Nucleus accumbens (tissue), 56 donors: ENCODE results near the gene UROS.
A peak's percentile ranks its signal among the peaks of the same experiment; 100 is the strongest.

ENCODE experiments used
- DNase-seq, 56 donors: peaks; one replicate each; lab custom pipeline; 2025; lab: John Stamatoyannopoulos, UW

UROS gene

DNA sequence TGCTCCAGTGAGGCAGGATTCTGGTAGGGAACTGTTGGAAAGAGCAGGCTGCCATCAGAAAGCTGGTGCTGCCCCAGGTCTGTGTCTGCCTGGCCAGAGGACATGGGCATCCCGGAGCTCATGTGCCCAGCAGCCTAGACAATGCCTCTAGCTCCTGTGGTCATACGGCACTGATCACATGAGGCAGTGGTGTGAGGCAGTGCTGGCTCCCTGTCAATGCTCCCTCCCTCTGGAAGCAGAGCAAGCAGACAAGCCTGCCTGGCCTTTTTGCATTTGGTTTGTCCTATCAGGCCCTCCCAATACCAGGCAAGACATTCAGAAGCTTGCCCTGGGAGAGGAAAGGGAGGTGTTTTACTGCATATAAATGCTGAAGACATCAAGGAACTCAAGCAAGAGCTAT lies 27.9 kb downstream of the UROS start:
- DNase-seq: peak in 54 of 56 donors; percentile 7 to 92 (median 72)

DNA sequence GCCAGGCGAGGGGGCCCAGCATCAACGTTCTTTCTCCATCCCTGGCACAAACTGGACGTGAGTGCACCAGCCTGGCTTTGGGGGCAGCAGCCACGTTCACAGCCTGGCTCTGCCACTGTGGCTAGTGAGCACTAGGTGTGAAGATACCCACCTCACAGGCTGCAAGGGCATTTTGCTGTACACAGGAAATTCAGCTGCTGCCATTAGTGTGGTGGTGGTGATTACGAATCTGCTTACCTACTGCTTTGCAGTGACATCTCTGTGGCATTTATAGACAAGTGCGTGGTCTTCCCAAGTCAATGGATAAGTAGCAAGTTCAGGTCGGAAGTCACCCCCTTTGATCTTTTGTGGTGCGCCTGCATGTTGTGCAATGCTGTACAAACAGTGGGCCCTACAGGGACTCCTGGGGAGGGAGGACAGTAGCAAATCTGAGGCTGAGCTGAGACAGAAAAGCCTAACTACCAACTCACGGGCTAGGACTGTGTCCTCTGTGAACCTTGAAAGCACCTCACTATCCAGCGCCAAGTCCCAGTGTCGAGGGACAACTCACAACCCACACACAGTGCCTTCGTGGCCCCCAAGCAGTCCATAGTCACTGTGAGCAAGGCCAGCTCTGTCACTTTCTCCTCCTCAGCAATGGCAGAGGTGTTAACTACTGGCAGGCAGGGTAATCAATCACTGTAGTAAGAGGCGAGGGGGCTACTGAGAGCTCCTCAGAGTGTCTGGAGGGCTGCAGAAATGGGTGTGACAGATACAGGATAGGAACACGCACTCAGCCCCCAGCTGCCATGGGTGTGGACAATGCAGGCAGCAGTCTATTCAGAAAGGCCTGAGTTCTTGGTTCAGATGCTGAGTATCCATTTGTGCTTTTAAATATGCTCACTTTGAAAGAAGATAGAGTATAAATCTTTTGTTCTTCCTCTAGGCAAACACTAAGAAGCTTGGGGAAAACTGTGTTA lies 30.4 kb downstream of the UROS start:
- no peak for DNase-seq

DNA sequence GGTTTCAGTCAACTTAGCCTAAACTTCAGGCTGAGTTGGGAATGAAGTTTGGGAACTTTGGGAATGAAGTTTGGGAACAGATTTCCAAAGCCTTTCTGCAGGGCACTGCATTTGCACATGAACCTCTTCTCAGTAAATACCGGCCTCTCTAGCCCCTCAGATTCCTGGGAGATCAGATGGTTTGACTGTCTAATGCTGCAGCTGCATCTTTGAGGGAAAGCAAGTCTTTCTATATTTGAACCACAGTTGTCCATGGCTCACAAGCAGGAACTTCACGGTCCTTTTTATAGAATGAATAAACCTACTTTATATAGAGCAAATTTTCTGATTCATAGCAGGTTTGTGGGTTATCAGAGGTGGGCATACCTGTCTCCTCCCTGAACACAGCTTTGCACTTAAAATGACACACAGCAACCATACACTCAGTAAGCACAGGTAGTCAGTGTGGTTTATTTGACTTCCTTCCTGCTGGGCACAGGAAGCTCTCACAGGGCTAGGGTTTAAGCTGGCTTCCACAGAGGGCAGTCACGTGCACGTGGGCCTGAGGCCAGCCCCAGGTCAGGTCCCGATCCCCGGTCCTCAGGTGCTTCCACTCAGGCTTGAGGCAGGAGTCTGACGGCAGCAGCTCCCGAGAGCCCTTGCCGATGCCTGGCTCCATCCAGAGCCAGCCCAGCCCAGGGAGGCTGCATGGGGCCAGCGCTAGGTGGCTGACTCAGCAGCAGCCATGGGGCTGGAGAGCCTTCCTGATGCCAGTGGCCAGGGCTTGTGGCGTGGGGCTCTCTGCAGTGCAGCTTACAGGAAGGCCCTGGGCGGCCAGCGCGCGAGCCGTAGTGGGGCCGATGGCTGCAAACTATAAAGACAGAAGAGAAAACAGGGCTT lies 34.7 kb downstream of the UROS start:
- DNase-seq: no peak

DNA sequence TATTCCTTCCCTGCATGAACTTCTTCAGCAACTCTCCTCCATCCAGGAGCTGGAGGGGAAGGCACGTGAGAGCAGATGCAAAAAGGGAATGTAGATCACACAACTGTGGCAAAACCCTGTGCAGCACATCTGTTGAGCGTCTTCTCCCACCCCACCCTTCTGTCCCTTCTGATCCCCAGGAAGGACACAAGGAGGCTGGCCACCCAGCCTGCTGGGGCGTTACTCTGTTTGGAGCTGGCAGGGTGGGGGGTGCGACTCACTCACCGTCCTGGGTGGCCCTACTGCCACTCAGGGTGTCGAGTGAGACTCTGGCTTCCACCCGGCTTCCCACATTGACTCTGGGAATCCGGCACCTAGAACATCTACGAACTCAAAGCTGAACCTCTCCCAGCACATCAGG lies 37.3 kb downstream of the UROS start:
- no peak for DNase-seq

DNA sequence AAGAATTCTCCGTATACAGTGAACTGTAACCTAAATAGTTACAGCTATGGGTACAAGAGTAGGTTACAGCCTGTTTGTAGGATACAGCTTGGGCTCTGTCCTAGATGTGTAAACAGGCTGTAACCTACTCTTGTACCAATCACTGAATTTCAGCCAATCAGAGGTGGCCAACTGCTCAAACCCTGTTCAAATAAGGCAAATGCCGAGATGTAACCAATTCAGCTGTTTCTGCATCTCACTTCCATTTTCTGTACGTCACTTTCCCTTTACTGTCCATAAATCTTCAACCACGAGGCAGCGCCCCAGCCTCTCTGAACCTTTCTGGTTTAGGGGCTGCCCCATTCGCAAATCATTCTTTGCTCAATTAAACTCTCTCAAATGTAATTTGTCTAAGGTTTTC lies 39.1 kb downstream of the UROS start:
- DNase-seq: no peak

DNA sequence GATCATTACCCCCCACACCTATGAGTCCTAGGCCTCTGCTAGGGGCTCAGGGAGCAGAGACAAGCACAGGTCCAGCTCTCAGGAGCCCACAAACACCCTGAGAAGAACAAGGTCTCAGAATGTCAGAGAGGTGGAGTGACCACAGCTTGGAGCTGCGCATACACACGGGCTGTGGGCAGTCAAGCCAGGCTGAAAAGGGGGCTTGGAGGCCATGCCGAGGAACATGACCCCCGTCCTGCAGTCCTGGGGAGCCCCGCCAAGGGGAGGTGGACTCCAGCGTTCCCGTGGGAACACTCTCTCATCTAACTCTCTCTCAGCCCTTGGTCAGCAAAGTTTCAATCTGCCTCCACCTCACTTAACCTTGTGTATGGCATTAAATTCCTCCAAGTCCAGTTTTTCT lies 39.6 kb downstream of the UROS start:
- no peak for DNase-seq

DNA sequence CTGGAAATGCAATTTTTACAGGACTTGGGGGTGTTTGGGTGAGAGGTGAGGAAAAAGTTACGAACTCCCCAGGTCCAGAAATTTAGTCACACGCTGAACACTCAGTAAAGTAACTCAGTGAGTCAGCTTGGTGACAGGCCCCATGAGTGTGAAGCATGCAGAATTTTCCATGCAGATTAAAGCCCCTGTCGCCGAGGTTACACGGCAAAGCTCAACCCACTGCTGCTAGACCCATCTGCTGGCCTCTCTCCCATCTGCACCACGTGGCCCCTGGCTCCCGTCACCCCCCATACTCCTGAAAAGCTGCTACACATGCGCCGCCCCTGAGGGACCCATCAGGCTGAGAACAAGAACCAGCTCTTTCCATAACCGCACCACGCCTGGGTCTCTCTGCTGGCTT lies 40.4 kb downstream of the UROS start:
- no peak for DNase-seq

DNA sequence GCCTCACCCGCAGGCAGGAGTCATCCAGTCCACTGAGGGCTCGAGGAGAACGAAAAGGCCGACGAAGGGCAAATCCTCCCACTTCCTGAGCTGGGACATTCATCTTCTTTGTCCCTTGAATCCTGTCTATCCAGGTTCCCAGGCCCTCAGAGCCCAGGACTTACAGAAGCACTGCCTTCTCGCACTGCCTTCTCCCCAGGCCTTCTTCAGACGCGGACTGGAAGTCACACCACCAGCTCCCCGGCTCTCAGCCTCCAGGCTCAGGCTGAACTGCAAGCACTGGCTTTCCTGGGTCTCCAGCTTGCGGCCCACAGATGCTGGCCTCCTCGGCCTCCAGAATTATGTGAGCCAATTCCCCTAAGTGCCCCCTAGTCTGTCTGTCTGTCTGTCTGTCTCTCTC lies 41.0 kb downstream of the UROS start:
- no peak for DNase-seq

DNA sequence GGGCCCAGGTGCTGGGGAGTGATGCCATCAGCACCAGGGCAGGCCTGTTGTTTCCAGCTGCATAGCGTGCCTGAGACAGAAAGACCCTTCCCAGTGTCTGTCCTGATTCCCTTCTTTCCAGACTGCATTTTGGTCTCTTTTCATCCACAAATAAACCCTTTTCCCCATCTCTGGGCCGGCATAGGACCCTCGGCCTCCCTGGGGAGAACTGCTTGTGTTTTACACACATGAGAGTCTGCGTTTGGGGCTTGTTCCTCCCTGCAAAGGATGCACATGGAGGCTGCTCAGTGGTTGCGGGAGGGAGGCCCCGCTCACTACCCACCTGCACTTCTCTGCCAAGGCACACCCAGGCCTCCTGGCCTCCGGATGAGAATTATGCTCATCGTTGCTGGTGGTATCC lies 41.7 kb downstream of the UROS start:
- no peak for DNase-seq

DNA sequence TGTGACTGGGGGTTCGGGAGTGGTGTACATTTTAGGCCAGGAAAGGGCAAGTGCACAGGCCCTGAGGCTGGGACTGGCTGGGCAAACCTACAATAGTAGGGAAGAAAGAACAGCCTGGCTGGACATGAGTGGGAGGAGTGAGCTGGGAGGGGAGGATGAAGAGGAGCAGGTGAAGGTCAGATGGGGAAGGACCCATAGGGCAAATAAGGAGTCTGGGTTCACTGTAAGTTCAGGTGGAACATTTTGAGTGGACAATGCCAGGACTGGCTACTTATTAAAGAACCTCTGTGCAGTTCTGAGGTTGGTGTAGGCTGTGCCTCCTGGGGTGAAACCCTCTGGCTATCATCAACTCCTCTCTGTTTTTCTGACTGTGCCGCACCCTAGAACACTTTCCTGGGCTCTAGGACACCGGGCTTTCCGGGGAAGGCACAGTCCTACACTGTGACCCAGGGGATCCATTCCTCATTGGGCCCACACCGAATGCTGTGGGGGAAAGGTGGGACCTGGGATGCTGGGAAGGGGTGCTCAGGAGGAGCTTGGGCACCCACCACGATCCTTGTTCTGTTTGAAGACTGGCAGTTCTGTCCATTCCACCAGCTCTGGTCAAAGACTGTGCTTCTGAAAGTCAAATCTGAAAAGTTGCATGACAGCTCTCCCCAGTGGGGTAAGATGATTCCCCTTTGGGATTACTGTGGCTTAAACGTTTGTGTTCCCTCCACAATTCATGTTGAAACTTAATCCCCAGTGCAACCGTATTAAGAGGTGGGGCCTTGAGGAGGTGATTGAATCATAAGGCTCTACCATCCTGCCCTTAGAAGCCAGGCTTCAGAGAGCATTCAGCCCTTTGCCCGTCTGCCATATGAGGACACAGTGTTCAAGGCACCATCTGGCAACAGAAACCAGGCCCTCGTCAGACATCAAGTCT lies 43.4 kb downstream of the UROS start:
- DNase-seq: no peak

DNA sequence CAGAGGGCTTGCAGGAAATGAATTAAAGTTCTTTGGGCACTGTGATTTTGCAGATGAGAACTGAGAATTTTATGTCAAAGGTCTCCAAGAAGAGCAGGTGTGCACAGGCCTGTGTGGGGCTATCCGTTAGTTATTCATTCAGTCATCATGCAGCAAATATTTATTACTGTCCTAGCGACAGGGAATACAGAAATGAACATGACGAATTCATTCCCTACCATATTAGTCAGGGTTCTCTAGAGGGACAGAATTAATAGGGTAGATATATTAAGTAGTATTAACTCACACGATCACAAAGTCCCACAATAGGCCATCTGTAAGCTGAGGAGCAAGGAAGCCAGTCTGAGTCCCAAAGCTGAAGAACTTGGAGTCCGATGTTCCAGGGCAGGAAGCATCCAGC lies 44.5 kb downstream of the UROS start:
- no peak for DNase-seq

DNA sequence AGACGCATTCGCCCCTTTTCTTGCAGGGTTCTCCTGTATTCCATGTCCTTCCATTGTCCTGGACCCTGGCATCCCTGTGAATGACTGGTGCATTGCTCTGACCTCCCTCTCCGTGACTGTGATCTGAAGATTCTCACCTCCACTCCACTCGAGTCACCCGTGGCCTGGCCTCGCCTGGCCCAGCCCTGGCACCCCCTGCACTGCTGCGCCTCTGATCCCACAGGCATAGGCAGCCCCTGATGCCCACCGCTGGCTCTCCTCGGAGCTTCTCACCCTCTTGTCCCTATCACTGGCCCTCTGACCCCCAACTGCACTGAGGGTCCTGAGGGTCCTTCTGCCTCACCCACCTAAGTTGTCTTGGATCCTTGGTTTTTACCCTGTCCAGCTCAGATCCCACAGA lies 45.3 kb downstream of the UROS start:
- DNase-seq: no peak

DNA sequence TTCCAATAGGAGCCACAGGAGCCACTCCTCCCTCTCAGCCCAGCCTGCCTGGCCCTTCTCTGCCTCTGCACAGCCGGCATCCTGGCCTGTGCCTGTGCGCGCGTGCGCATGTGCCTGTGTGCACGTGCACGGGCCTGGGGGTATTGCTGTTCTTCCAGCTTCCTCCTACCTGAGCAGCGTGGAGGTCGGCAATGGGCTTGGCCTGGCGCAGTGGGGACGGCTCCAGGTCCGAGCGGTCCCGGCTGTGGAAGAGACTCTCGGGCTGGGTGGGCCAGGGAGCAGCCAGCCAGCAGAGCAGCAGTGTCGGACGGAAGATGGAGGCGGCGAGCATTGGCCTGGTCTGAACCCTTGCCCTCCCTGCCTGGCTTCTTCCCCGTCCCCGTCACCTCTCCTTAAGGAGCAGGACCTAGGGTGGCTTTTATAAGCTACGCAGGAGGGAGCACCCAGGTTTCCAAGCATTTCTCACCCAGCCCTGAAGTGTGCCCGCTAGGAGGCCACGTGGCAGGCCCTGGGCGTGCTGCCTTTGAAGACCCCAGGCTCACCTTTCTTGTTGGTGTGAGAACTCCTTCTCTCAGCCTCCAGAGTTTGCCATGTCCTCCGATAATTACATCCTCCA lies 47.5 kb downstream of the UROS start, which contains the start of gene MMP21:
Gene MMP21, minus strand, starts transcription at position 331 of the 616 bp plus-strand sequence. Its CDS starts 0 bp downstream, at position 331.
- no peak for DNase-seq

DNA sequence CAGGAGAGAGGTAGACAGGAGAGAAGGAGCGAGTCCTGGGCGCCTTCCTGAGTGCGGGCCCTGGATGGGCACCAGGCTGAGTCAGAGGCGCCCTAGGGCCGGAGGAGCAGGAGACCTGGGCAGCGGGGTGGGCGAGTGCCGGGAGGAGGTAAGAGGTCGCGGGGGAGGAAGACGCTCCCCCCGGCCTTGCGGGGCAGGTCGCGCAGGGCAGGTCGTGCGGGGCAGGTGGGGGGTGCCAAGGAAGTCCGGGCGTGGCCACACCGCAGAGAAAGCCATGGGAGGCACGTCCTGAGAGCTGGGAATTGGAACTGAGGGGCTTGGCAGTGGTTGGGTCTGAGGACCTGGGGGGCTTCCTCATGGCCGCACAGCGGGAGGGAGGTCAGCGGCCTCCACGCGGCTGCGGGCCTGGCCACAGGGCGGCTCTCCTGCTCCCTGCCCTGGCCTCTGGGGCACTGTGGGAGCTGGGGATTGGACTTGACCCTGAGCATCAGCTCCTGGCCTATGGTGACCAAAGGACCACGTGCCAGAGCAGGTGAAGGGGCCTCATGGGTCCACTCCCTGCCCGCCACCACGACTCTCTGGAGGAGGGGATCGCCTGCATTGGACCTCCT lies 48.4 kb downstream of the UROS start:
- no peak for DNase-seq

DNA sequence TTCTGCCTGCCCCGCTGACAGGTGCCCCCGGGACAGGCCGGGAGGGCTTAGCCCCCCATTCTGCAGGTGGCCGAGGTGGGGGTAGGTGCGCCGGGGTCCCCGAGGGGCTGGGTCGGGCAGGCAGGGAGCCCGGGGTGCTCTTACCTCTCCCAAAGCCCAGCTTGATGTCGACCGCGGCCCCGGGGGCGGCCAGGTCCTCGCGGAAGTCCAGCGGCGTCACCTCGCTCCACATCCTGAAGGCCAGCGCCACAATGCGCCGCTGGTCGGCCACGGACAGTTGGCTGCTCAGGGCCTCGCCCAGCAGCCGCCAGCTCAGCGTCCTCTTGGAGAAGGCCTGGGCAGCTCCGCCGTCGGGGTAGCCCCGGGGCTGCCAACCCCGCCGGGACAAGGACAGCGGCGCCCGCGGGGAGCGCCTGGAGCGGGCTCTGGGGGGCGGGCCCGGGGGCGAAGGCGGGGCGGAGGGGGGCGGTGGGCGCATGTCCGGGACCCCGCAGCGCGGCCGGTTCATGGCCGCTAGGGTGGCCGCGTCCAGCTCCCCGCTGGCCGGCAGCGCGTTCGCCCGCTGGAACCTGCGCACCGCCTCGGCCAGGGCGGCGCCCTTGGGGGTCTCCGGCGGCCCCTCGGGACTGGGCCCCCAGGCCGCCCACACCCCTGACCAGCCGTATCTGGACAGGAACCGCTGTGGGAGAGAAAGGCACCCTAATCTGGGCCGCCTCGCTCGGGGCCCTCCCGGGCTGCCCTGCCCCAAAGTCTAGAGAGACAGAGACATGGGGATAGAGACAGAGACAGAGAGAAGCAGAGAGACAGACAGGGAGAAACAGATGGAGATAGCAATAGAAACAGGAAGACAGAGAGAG lies 49.1 kb downstream of the UROS start:
- no peak for DNase-seq

DNA sequence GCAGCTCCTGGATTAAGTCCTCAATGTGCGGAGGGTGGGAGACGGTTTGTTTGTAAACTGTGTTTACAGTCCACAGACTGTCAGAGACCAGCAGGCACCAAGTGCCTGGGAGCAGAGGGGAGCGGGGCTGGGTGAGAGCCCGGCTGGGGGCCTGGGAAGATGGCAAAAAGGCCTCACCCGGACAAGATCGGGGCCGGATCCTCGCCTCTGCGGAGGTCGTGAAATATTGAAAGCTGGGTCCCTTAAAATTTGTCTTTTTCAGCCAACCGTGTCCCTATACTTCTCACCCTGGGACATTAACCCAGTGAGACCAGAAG lies 50.2 kb downstream of the UROS start:
- no peak for DNase-seq

DNA sequence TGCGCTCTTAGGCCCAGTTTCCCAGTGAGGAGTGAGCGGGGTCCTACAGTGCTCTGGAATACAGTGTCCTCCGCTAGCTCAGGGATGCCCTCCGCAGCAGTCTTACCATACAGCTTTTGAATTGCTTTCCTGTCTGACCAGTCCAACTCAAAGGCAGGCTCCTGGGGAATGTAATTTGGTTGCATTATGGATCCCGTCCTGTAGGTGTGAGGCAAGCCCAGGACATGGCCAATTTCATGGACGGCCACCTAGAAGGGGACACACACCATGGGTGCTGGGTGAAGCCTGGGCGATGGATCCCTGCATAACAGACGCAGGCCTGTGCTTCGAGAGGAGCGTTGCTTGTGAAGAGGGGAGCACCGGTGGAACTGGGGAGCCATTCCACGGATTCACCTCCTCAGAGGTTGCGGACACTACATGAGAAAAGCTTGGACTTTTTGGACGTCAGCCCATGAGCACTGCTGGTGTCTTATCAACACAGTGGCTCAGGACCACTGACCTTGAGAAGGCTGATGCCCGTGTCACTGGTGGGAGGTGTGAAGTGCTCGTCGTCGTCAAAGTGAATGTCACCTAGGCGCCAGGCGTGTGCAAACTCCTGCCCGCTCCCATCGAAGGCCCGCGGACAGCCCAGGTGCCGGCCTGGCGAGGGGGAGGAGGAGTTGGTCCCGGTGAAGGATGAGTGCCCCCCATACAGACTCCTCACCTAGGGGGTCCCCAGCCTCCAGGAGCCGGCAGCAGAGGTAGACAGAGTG lies 50.8 kb downstream of the UROS start:
- no peak for DNase-seq

DNA sequence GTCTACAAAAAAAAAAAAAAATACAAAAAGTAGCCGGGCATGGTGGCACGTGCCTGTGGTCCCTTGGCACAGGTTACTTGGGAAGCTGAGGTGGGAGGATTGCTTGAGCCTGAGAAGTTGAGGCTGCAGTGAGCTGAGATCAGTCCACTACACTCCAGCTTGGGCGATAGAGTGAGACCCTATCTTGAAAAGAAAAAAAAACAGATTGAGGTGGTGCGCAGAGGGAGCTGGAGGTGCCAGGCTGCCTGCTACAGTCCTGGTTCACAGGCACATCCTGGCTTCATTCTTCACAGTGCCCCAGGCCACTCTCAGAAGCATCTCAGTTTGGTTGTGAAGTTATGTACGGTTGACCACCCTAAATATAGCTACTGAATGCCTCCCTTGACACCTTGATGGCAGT lies 52.2 kb downstream of the UROS start:
- DNase-seq: no peak
